Osteoblast (primary cell): ENCODE measurements around the gene BANP. TPM values are rescaled to one million over a fixed set of nuclear protein-coding genes. Genes with fewer than 3 reads are reported as not detected.
A peak's percentile ranks its signal among the peaks of the same experiment; 100 is the strongest.
"Not testable (repeated sequence)": the region's sequence is repeated elsewhere in the genome, so short reads cannot be mapped to it uniquely, and the experiment has no call there.

ENCODE experiments used
- DNase-seq: peaks from one replicate; pipeline ENCODE4 v3.0.0; 2011; ENCODE audit warnings: low spot score, mixed read lengths; ENCODE audit not compliant: insufficient read length; ENCODE audit errors: missing footprints
- H2AFZ ChIP-seq: 2 replicates; pipeline ENCODE4 v1.6.0; 2011; ENCODE audit warnings: mild to moderate bottlenecking, low read length
- H3K27ac ChIP-seq: 2 replicates; pipeline ENCODE4 v1.5.1; 2011; ENCODE audit warnings: mild to moderate bottlenecking, low read depth, low read length, moderate library complexity
- H3K27me3 ChIP-seq: 2 replicates; pipeline ENCODE4 v1.6.0; 2012; ENCODE audit warnings: mild to moderate bottlenecking, control low read depth, inconsistent platforms, low read length, moderate library complexity; ENCODE audit not compliant: insufficient read depth
- H3K36me3 ChIP-seq: 2 replicates; pipeline ENCODE4 v1.5.1; 2011; ENCODE audit warnings: mild to moderate bottlenecking, low read length, control low read depth, moderate library complexity; ENCODE audit not compliant: insufficient read depth
- H3K4me1 ChIP-seq: 2 replicates; pipeline ENCODE4 v1.5.1; 2011; ENCODE audit warnings: mild to moderate bottlenecking, low read length, control low read depth, moderate library complexity; ENCODE audit not compliant: insufficient read depth
- H3K4me2 ChIP-seq: 2 replicates; pipeline ENCODE4 v1.6.0; 2011; ENCODE audit warnings: mild to moderate bottlenecking, low read length; ENCODE audit not compliant: insufficient read depth
- H3K4me3 ChIP-seq: fragments of 200-600 bp; sonication (generic); 3 replicates; pipeline ENCODE4 v1.5.1; 2012; ENCODE audit warnings: mild to moderate bottlenecking, low read length, inconsistent platforms; ENCODE audit not compliant: insufficient read depth
- H3K79me2 ChIP-seq: 2 replicates; pipeline ENCODE4 v1.6.0; 2012; ENCODE audit warnings: mild to moderate bottlenecking, low read length, control low read depth, inconsistent platforms; ENCODE audit not compliant: insufficient read depth
- H3K9me3 ChIP-seq: 2 replicates; pipeline ENCODE4 v1.5.1; 2011; ENCODE audit warnings: low read depth, low read length, control low read depth
- H4K20me1 ChIP-seq: 2 replicates; pipeline ENCODE4 v1.6.0; 2012; ENCODE audit warnings: mild to moderate bottlenecking, low read length, control low read depth; ENCODE audit not compliant: insufficient read depth
- total RNA-seq: library from RNA; depleted of rRNA; stranded (reverse); fragments of >200 nt; gene quantifications from 2 replicates; pipeline ENCODE4 v1.2.3, GENCODE V29; 2012
- TF ChIP-seq, protein P1 (sequence below): IDR thresholded peaks from 2 replicates; pipeline ENCODE4 v1.5.1; 2011; ENCODE audit warnings: mild to moderate bottlenecking, low read depth, low read length, moderate library complexity; ENCODE audit errors: extremely low read depth

BANP gene
- total RNA-seq, 1 donor = 23.5 TPM

DNA sequence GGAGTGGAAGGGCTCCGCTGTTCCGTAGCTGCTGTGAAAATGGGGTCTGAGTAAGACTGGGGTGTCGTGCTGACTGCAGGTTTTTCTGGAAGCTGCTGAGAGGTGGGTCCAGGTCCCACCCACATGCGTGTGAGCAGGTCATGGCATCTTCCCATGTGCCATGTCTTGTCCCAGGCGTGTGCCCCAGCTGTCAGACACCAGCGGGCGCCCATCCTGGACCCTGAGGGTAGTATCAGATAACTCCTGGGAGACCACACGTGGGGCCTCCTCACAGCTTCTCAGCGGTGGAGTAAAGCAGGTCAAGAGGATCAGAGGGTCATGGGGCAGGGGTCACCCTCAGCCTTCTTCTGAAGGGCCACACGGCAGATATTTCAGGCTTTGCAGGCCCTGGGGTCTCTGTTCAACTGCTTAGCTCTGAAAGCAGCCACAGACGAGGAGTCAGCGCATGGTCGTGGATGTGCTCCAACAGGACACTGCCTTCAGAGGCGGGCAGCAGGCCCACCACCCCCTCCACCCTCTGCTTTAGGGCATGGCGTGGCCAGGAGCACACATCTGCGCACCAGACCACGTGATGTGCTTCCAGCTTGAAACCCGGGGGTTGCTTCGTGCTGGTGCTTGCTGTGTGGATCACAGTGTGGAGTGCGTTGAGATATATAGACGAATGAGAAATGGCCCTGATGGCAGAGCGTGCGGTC is 68.7 kb downstream of the BANP start:
- no peak overlapping the region for H3K27ac ChIP-seq
- H3K4me2 ChIP-seq = no peak overlapping the region
- H3K9me3 ChIP-seq = no peaks in the 10 kb centered on the region
- TF ChIP-seq, protein P1, sequence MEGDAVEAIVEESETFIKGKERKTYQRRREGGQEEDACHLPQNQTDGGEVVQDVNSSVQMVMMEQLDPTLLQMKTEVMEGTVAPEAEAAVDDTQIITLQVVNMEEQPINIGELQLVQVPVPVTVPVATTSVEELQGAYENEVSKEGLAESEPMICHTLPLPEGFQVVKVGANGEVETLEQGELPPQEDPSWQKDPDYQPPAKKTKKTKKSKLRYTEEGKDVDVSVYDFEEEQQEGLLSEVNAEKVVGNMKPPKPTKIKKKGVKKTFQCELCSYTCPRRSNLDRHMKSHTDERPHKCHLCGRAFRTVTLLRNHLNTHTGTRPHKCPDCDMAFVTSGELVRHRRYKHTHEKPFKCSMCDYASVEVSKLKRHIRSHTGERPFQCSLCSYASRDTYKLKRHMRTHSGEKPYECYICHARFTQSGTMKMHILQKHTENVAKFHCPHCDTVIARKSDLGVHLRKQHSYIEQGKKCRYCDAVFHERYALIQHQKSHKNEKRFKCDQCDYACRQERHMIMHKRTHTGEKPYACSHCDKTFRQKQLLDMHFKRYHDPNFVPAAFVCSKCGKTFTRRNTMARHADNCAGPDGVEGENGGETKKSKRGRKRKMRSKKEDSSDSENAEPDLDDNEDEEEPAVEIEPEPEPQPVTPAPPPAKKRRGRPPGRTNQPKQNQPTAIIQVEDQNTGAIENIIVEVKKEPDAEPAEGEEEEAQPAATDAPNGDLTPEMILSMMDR = no peak
- no peak overlapping the region for H2AFZ ChIP-seq
- H3K4me3 ChIP-seq = no peak overlapping the region
- H3K36me3 ChIP-seq = peaks cover 6% of the 10 kb centered on the region
- peaks cover 7% of the 10 kb centered on the region for H3K4me1 ChIP-seq
- no peak for DNase-seq
- no peaks in the 10 kb centered on the region for H3K27me3 ChIP-seq
- no peaks in the 10 kb centered on the region for H3K79me2 ChIP-seq
- H4K20me1 ChIP-seq = peaks cover 17% of the 10 kb centered on the region

DNA sequence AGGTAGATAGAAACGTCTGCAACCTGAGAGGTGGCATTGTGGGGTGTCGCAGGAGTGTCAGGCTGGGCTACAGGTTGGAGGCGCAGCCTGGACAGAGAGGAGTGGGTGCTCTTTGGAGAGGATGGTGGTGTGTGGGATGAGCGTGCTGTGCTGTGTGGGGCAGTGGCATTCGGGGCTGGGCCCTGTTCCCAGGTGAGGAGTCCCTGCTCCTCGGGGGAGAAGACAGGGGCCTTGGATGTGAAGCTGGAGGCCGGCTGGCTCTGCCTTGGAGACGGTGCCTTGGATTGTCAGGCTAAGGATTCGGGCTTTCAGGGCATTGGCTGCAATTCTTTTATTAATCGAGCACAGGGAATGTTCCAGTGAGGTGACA is 69.3 kb downstream of the BANP start:
- no peak for DNase-seq
- TF ChIP-seq, protein P1 = no peak

DNA sequence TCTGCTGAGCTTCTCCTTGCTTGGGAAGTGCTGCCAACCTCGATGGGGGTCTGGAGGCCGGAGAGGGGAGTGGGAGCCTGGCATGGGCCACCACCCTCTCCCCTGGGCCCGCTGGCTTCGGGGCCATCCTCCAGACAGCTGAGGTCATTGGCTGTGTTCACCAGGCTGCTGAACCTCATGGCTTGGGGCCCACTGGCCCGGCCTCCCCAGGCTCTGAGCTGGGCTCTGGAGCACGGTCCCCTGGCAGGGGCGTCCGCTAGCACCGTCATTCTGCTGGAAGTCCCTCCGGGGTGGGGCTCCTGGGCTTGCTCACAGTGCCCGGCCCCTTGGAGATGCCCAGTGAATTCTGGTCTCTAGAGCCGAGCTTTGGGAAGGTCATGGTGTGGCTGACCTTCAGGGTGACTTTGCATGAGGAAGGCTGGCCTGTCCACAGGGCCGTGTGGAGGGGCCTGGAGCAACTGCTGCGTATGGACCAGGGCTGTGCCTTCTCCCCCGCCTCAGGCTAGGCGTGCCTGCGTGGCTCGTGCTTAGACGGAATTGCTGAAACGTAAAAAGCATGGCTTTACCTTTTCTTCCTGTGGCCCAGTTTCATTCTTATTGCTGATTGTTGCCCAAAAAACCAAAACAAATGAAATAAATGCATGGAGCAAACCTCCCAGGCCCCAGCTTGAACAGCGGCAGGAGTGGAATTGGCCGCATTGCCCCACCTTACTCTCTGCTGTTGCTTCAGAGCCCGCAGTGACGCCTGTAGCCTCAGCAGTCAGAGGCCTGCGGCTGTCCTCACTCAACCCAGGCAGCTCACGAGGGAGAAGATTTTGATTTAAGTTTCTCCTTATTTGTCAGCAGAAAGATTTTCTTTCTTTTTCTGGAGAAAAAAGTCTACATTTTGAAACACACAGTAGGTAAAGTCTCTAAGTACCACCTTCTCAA is 70.1 kb downstream of the BANP start:
- H3K27ac ChIP-seq, H3K27me3 ChIP-seq, H2AFZ ChIP-seq, H3K4me3 ChIP-seq, H3K9me3 ChIP-seq, H3K4me2 ChIP-seq, H3K36me3 ChIP-seq, H3K79me2 ChIP-seq: not testable (repeated sequence)
- peaks cover 13% of the 10 kb centered on the region for H3K4me1 ChIP-seq
- peaks cover 19% of the 10 kb centered on the region for H4K20me1 ChIP-seq
- DNase-seq = peak; percentile 74

More for the DNA sequence above, 69.3 kb downstream of the BANP start:
- Histone ChIP-seq H3K4me1 (peaks cover 11% of the 10 kb centered on the region), H3K4me2 (no peak overlapping the region), H3K27ac (no peak overlapping the region), H3K4me3 (no peak overlapping the region), H2AFZ (no peak overlapping the region), H3K9me3 (no peaks in the 10 kb centered on the region), H3K27me3 (no peaks in the 10 kb centered on the region), H3K36me3 (peaks cover 6% of the 10 kb centered on the region), H3K79me2 (no peaks in the 10 kb centered on the region), H4K20me1 (peaks cover 15% of the 10 kb centered on the region)

DNA sequence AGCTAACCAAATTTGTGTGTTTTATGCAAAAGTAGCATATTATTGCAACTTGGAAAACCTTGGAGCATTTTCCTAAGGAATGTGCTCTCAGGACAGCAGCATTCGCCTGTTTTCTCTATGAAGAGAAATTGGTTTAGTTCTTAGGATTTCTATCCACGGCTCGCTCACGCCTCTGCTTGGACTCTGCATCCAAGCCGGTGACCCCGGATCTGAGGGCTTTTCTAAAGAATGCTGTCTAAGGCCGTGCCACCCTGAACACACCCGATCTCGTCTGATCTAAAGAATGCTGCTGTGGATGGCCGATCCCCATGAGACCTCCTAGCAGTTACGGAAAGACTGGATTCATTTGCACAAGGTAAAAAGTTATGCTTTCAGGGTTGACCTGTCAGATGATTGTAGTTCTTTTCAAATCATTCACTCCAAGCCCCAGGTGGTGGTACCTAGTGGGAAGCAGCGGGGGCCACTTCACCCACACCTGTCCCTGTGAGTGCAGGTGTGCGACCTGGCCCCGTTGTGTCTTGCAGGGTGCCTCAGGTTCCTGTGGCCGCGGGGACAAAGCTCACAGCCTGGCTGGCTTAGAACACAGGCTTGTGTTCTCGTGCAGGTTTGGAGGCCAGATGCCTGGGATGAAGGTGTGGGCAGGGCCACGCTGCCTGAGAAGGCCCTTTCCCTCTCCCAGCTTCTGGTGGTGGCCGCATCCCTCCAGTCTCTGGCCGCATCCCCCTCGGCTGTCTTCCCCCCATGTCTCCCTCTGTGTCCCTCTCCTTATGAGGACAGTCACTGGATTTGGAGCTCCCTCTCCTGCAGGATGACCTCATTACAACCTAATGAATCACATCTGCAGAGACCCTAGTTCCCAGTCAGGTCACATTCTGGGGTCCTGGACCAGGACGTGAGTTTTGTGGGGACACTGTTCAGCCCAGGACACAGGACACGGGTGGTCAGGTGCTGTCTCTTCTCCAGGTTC is 71.1 kb downstream of the BANP start:
- TF ChIP-seq, protein P1 = no peak
- H3K36me3 ChIP-seq = peaks cover 6% of the 10 kb centered on the region
- DNase-seq = peak; percentile 74
- no peak overlapping the region for H3K27ac ChIP-seq
- H2AFZ ChIP-seq = no peak overlapping the region
- H3K4me1 ChIP-seq = peaks cover 13% of the 10 kb centered on the region
- no peaks in the 10 kb centered on the region for H3K79me2 ChIP-seq
- H3K4me2 ChIP-seq = no peak overlapping the region
- no peaks in the 10 kb centered on the region for H3K9me3 ChIP-seq
- peaks cover 21% of the 10 kb centered on the region for H4K20me1 ChIP-seq
- no peaks in the 10 kb centered on the region for H3K27me3 ChIP-seq
- H3K4me3 ChIP-seq = no peak overlapping the region
